Osteoblast (primary cell): ENCODE measurements around the gene ABCC5. TPM values are rescaled to one million over a fixed set of nuclear protein-coding genes. Genes with fewer than 3 reads are reported as not detected.

Experiments used
- DNase-seq: peaks from one replicate; pipeline ENCODE4 v3.0.0; 2011; ENCODE audit warnings: low spot score, mixed read lengths; ENCODE audit not compliant: insufficient read length; ENCODE audit errors: missing footprints
- H2AFZ ChIP-seq: 2 replicates; pipeline ENCODE4 v1.6.0; 2011; ENCODE audit warnings: mild to moderate bottlenecking, low read length
- H3K27ac ChIP-seq: 2 replicates; pipeline ENCODE4 v1.5.1; 2011; ENCODE audit warnings: mild to moderate bottlenecking, low read depth, low read length, moderate library complexity
- H3K27me3 ChIP-seq: 2 replicates; pipeline ENCODE4 v1.6.0; 2012; ENCODE audit warnings: mild to moderate bottlenecking, control low read depth, inconsistent platforms, low read length, moderate library complexity; ENCODE audit not compliant: insufficient read depth
- H3K36me3 ChIP-seq: 2 replicates; pipeline ENCODE4 v1.5.1; 2011; ENCODE audit warnings: mild to moderate bottlenecking, low read length, control low read depth, moderate library complexity; ENCODE audit not compliant: insufficient read depth
- H3K4me1 ChIP-seq: 2 replicates; pipeline ENCODE4 v1.5.1; 2011; ENCODE audit warnings: mild to moderate bottlenecking, low read length, control low read depth, moderate library complexity; ENCODE audit not compliant: insufficient read depth
- H3K4me2 ChIP-seq: 2 replicates; pipeline ENCODE4 v1.6.0; 2011; ENCODE audit warnings: mild to moderate bottlenecking, low read length; ENCODE audit not compliant: insufficient read depth
- H3K4me3 ChIP-seq: fragments of 200-600 bp; sonication (generic); 3 replicates; pipeline ENCODE4 v1.5.1; 2012; ENCODE audit warnings: mild to moderate bottlenecking, low read length, inconsistent platforms; ENCODE audit not compliant: insufficient read depth
- H3K79me2 ChIP-seq: 2 replicates; pipeline ENCODE4 v1.6.0; 2012; ENCODE audit warnings: mild to moderate bottlenecking, low read length, control low read depth, inconsistent platforms; ENCODE audit not compliant: insufficient read depth
- H3K9me3 ChIP-seq: 2 replicates; pipeline ENCODE4 v1.5.1; 2011; ENCODE audit warnings: low read depth, low read length, control low read depth
- H4K20me1 ChIP-seq: 2 replicates; pipeline ENCODE4 v1.6.0; 2012; ENCODE audit warnings: mild to moderate bottlenecking, low read length, control low read depth; ENCODE audit not compliant: insufficient read depth
- CTCF ChIP-seq: IDR thresholded peaks from 2 replicates; pipeline ENCODE4 v1.5.1; 2011; ENCODE audit warnings: mild to moderate bottlenecking, low read depth, low read length, moderate library complexity; ENCODE audit errors: extremely low read depth
- total RNA-seq: library from RNA; depleted of rRNA; stranded (reverse); fragments of >200 nt; gene quantifications from 2 replicates; pipeline ENCODE4 v1.2.3, GENCODE V29; 2012

The ABCC5 gene
- total RNA-seq, 1 donor: 19.2 TPM

GRCh38 chr3:183920416-183920815, 97.3 kb downstream of the ABCC5 start:
- Histone ChIP-seq H4K20me1 (no peaks in the 10 kb centered on the region), H3K9me3 (no peaks in the 10 kb centered on the region), H3K27me3 (no peaks in the 10 kb centered on the region), H3K27ac (no peak overlapping the region), H2AFZ (no peak overlapping the region), H3K4me1 (peaks cover 7% of the 10 kb centered on the region), H3K36me3 (peaks cover 15% of the 10 kb centered on the region), H3K4me3 (no peak overlapping the region), H3K4me2 (no peak overlapping the region), H3K79me2 (no peaks in the 10 kb centered on the region)
- no peak for DNase-seq
- TF ChIP-seq CTCF: no peak

- Histone ChIP-seq H3K4me2 (no peak overlapping the region), H2AFZ (no peak overlapping the region), H3K4me3 (no peak overlapping the region), H3K27ac (no peak overlapping the region), H4K20me1 (no peaks in the 10 kb centered on the region), H3K27me3 (no peaks in the 10 kb centered on the region), H3K36me3 (peaks cover 15% of the 10 kb centered on the region), H3K4me1 (no peaks in the 10 kb centered on the region), H3K79me2 (no peaks in the 10 kb centered on the region), H3K9me3 (no peaks in the 10 kb centered on the region)
- no peak for TF ChIP-seq CTCF
- no peak for DNase-seq
These were observed 99.5 kb downstream of the ABCC5 start for GRCh38 chr3:183918178-183918577.

GRCh38 chr3:183917776-183918175, 99.9 kb downstream of the ABCC5 start:
- Histone ChIP-seq H3K9me3 (no peaks in the 10 kb centered on the region), H3K36me3 (peaks cover 15% of the 10 kb centered on the region), H3K79me2 (no peaks in the 10 kb centered on the region), H2AFZ (no peak overlapping the region), H3K27ac (no peak overlapping the region), H3K4me2 (no peak overlapping the region), H3K4me1 (no peaks in the 10 kb centered on the region), H3K27me3 (no peaks in the 10 kb centered on the region), H4K20me1 (no peaks in the 10 kb centered on the region), H3K4me3 (no peak overlapping the region)
- DNase-seq: no peak
- TF ChIP-seq CTCF: no peak

GRCh38 chr3:183914856-183915255, 102.8 kb downstream of the ABCC5 start:
- Histone ChIP-seq H3K79me2 (no peaks in the 10 kb centered on the region), H3K9me3 (no peaks in the 10 kb centered on the region), H3K4me1 (no peaks in the 10 kb centered on the region), H3K27me3 (peaks cover 5% of the 10 kb centered on the region), H4K20me1 (no peaks in the 10 kb centered on the region), H3K36me3 (peaks cover 4% of the 10 kb centered on the region), H3K4me2 (no peak overlapping the region), H2AFZ (no peak overlapping the region), H3K4me3 (no peak overlapping the region), H3K27ac (no peak overlapping the region)
- DNase-seq: no peak
- no peak for TF ChIP-seq CTCF
